HG03520 (cell line): Measurements from ENCODE around the gene RNH1.

Source experiments
- ATAC-seq: cut with Tn5 transposase; IDR thresholded peaks from one replicate; pipeline ENCODE4 v1.9.1; 2021; ENCODE audit warnings: mild to moderate bottlenecking, moderate library complexity; ENCODE audit not compliant: unreplicated experiment

RNH1 gene

DNA sequence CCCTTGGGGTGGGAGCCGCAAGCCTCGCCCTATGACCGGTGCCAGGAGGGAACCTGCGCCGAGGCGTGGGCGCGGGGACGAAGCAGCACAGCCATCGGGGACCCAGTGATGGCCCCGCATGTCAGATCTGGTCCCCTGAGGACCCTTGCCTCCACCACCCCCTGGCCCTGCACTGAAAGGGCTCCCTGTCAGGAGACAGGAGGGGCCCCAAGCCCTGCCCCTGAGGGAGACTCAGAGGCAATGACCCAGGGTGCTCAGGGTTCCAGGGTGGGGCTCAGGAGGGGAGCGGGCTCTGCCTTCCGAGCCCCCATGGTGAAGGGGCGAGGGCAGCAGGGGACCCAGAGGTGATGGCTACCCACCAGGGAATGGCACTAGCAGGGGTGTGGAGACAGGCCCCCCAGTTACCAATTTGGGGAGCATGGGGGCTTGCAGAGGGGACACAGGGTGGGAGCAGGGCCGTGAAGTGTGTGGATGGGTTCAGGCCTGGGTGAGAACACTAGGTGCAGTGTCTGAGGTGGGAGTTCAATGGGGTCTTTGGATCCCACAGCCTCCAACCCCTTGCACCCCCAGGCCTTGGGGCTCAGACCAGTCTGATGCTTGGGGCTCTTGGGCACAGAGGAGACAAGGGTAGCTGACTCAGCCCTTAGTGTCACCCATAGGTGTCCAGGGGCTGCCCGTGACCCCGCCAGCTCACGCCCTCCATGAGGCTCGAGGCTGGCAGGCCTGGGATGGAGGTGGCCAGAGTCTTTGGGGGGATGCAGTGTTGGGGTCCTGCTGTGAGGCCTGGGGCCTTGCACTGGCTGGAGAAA, 30.8 kb upstream of the RNH1 start:
- ATAC-seq = no peak

- ATAC-seq = peak; percentile 34
Observed at GRCh38 chr11:536841-537621, 30.0 kb upstream of the RNH1 start, which contains the start of gene LRRC56. Gene LRRC56 (plus strand): TSS chr11:537527. CDS start chr11:540685, 3,158 bp downstream.

GRCh38 chr11:535519-536454, 28.7 kb upstream of the RNH1 start, which contains the start of gene HRAS:
Gene HRAS (minus strand): TSS chr11:535576.
- ATAC-seq = peak; percentile 67

GRCh38 chr11:535210-535518, 28.1 kb upstream of the RNH1 start:
- no peak for ATAC-seq

DNA sequence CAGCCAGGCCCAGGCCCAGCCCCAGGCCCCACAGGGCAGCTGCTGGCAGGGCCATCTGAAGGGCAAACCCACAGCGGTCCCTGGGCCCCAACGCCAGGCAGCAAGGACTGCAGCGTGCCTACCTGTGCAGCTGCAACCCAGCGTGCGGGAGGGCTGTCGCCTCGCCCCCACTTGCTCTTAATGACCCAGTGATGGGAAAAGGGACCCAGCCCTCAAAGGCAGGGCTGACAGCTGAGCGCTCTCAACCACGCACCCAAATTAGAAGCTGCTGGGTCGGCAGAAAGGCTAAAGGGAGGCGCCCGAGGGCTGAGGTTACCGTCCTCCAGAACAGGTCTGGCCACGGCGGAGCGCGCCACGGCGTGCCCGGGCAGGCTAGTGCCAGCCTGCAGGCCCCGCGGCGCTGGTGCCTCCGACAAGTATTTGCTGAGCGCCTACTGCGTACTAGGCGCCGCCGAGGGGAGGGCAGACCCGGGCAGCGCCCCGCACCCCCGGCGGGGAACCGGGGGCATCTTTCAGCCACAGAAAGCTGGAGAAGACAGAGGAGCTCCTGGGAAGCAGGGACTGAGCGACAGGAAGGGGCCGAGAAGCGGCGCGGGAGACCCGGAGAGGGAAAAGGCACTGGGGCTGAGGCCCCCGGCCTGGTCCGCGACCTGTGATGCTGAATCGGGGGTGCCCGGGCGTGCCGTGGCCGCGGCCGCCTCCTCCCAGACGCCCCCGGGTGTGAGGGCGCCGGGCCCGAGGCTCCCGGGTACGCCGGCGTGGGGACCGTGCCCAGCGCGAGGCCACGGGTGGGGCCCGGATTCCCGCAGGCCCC, 27.6 kb upstream of the RNH1 start:
- no peak for ATAC-seq

DNA sequence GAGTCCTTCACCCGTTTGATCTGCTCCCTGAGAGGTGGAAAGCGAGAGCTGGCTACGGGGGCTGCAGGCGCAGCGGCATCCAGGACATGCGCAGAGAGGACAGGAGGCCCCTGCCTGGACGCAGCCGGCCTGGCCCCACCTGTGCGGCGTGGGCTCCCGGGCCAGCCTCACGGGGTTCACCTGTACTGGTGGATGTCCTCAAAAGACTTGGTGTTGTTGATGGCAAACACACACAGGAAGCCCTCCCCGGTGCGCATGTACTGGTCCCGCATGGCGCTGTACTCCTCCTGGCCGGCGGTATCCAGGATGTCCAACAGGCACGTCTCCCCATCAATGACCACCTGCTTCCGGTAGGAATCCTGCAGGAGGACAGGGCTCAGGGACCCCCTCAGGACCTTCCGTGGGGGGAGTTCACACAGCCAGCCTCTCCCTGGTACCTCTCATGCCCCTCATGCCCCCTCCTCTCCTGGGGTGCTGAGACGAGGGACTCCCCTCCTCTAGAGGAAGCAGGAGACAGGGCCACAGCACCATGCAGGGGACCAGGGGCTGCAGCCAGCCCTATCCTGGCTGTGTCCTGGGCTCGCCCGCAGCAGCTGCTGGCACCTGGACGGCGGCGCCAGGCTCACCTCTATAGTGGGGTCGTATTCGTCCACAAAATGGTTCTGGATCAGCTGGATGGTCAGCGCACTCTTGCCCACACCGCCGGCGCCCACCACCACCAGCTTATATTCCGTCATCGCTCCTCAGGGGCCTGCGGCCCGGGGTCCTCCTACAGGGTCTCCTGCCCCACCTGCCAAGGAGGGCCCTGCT, 26.7 kb upstream of the RNH1 start:
- ATAC-seq = no peak

- no peak for ATAC-seq
Observed at GRCh38 chr11:532986-533585, 26.0 kb upstream of the RNH1 start.

- ATAC-seq = no peak
Observed at GRCh38 chr11:532527-532985, 25.5 kb upstream of the RNH1 start.

DNA sequence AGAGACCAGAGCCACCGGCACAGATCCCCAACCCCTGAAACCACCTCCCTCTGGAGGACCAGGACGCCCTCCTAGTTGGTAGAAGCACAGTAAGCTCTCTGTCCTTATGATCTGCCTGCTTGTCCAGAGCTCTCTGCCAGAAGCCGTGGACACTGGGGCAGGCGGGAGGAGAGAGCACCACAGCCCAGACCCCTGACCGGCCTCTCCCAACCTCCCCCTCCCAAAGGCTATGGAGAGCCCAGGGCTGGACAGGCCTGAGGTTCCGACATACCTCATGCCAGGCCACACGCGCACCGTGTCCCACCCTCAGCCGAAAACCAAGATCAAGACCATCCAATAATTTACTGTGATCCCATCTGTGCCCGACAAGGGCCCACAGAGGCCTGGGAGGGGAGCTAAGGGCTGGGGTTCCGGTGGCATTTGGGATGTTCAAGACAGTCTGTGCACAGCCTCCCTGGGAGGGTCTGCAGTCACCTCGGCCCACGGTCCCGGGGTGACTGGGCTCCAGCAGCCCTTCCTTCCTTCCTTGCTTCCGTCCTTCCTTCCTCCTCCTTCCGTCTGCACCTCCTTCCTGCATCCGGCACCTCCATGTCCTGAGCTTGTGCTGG, 25.0 kb upstream of the RNH1 start:
- ATAC-seq = no peak

GRCh38 chr11:530960-531831, 24.2 kb upstream of the RNH1 start:
- no peak for ATAC-seq

DNA sequence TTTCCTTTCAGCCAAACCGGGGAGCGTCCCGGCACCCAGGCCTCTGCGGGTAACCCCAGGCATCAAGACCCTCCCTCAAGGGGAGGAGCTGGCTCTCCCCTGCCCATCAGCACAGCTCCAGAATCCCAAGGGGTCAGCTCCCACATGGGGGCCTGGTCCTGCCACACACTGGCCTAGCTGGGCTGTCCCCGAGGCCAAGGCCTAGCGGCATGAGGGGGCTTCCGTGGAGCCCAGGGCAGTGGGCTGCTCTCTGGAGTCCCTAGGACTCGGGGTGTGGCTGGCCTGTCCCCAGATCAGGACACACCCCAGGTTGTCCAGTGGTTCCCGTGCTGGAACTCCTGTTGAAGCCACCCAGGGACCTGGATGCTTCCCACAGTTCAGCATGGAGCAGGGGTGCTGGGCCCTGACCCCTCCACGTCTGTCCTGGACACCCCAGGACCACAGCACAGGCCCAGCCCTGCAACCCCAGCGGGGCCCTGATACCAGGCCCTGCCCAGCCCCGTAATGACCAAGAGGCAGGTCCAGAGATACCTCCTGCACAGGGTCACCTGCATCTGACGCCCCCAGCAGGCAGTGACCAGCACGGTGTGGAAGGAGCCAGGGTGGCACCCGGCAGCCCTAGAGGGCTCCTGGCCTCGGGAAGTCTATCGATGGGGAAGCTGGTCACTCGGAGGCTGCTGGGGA, 22.8 kb upstream of the RNH1 start:
- ATAC-seq = no peak

GRCh38 chr11:528815-529727, 22.0 kb upstream of the RNH1 start:
- ATAC-seq = no peak

- ATAC-seq = no peak
Observed at GRCh38 chr11:528166-528814, 21.2 kb upstream of the RNH1 start.

GRCh38 chr11:526192-526591, 19.1 kb upstream of the RNH1 start:
- ATAC-seq = no peak

DNA sequence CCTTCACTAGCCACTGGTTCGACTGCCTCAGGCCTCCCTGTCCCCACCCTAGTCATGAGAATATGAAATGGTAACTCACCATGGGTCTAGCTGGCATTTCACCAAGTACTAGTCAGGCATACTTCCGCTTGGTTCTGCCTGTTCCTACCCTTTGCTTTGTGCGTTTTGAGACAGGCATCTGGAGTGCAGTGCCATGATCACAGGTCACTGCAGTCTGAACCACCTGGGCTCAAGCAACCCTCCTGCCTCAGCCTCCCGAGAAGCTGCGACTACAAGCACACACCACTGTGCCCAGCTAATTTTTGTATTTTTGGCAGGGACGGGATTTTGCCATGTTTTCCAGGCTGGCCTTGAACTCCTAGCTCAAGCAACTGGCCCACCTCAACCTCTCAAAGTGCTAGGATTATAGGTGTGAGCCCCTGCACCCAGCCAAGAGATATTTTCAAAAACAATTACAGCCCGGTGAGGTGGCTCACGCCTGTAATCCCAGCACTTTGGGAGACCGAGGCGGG, 14.2 kb upstream of the RNH1 start:
- ATAC-seq = no peak
